HG03196 (cell line): ENCODE data around the gene TMEM132E.

Experiments used
- ATAC-seq: cut with Tn5 transposase; IDR thresholded peaks from one replicate; pipeline ENCODE4 v1.9.1; 2021; ENCODE audit not compliant: unreplicated experiment

Gene TMEM132E

GRCh38 chr17:34596920-34597319 lies 17.5 kb downstream of the TMEM132E start:
- no peak for ATAC-seq

GRCh38 chr17:34598161-34598776 lies 18.9 kb downstream of the TMEM132E start:
- ATAC-seq, result no peak

DNA sequence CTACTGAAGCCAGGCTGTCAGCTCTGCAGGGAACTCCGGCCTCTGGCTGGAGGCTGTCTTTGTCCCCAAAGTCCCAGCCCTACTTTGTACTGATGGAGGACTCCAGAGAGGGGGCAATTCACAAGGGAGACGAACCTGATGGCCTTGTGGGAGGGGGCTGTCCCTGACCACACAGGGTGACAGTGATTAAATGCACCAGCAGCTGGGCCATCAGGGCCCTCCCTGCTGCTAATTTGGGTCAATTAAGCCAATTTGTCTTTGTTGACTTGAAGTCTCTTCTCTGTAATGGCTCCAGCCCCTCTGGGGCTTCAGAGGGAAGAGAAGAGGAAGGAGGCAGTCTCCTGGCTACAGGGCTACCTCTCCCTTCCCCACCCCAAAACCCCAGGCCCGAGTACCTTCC lies 22.0 kb downstream of the TMEM132E start:
- no peak for ATAC-seq

- no peak for ATAC-seq
These were observed 24.6 kb downstream of the TMEM132E start for GRCh38 chr17:34603974-34604373.

- ATAC-seq, result no peak
These were observed 27.4 kb downstream of the TMEM132E start for GRCh38 chr17:34606763-34607162.

- ATAC-seq, result no peak
These were observed 28.5 kb downstream of the TMEM132E start for GRCh38 chr17:34607917-34608316.

DNA sequence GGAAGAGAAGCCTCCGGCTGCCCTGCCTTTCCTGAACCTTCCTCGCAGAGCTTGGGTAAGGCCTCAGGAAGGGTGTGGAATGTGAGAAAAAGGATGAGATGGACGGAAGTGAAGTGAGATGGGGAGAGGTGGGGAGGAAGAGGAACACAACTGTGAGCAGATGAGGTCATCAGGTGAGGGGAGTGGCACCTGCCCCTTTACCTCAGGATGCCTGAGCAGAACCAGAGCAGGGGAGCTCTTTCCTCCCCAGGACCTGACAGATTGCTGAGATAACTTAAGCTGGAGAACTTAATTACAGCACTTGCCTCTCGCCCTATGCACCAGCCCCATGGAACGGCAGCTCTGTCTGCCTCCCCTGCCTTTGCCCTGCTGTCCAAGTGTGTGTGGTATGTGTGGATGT lies 29.8 kb downstream of the TMEM132E start:
- ATAC-seq, result no peak

DNA sequence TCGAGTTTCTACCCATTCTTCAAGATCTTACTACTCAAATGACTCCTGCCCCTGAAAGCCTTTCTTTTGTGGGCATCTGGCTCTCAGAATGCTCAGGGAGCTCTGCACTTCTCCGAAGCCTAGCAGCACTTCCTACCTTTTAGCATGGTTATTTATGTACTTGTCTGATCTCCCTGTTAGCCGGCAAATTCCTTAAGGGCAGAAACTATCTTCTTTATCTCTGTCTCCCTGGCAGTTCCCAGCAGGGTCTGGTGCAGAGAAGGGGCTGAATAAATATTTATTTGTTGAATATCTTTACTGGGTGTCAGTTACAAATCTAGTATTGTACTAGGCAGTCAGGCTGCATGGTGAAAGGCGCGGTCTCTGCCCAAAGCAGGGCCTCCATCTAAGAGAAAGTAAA lies 30.7 kb downstream of the TMEM132E start:
- no peak for ATAC-seq

- no peak for ATAC-seq
These were observed 31.1 kb downstream of the TMEM132E start for GRCh38 chr17:34610506-34610905.

DNA sequence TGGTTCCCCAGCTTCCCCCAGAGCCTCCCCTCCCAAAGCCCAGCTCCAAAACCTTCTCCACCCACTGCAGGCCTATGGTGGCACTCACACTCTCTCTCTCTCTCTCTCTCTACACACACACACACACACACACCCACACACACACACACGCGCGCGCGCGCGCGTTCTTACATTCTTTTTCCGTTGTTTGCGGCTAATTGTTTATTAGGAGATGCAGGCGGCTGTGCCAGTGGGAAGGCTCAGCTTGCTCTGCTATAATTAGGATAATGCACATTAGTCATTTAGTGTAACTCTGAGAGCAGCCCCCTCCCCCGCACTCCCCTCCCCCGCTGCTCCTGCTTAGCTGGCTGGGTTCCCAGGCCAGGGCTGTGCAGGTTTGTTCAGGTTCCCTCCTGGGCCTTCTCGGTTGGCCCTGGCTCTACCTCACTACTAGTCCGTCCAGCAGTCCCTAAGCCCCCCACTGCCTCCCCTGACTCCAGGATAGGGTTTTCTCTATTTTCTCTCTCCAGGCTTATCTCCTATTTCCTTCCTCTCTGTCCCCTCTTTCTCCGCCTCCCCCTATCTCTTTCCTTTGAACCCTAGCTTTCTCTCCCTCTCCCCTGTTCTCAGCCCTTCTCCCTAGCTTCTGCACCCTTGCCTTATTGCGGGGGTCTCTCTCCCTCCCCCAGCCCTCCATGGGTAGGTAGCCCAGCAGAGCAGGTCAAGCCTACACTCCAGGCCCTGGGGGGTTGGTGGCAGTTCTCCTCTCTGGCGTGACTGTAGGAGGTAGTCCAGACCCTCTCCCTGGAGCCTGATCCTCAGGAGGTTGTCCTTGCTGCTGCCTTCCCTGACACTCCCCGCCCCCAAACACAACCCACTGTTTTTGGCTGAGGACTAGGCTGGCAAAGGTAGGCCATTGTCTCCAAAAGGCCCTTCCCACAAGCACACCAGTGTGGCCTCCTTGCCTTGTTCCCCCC lies 34.0 kb downstream of the TMEM132E start:
- ATAC-seq, result no peak

DNA sequence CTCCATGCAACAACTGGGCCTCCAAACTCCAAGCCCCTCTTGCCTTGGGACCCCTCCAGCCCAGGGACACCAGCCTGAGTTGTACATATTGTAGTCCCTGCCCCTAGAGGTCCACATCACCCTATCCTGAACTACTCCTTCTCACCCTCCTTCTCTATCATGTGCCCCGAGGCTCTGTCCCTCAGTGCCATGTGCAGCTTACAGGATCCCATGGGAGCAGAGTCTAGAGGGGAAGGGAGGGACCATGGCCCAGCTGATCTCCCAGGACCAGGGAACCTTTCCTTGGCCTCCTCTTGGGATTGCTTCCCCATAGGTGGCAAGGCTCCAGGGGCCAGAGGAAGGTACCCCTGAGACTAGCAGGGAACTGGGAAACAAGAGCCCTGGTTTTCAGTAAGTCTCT lies 35.3 kb downstream of the TMEM132E start:
- ATAC-seq, result no peak

- no peak for ATAC-seq
These were observed 35.9 kb downstream of the TMEM132E start for GRCh38 chr17:34615326-34615725.

GRCh38 chr17:34616148-34616547 lies 36.8 kb downstream of the TMEM132E start:
- no peak for ATAC-seq

- no peak for ATAC-seq
These were observed 38.0 kb downstream of the TMEM132E start for GRCh38 chr17:34617398-34617797.

DNA sequence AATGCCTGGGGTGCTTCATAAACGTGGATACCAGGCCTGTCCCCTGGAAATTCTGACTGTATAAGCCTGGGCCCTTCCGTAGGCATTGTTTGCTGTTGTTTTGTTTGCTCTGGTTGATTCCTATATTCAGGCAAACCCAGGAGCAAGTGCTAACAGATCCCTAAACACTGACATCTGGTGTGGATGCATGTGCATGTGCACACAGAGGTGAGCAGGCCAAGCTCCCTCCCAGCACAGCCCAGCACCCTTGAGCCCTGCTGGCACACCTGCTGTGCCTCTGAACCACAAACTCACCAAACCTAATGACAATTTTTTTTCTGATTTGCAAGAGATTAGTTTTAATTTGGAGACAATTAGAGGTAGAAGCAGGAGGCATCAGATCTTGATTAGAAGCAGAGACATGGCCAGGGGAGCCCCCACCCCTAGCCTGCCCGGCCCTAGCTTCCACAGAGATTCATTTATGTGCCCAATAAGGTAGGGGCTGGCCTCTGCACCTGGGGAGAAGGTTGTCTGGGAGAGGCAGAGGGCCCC lies 40.4 kb downstream of the TMEM132E start:
- no peak for ATAC-seq

GRCh38 chr17:34620458-34620857 lies 41.1 kb downstream of the TMEM132E start:
- ATAC-seq, result no peak

DNA sequence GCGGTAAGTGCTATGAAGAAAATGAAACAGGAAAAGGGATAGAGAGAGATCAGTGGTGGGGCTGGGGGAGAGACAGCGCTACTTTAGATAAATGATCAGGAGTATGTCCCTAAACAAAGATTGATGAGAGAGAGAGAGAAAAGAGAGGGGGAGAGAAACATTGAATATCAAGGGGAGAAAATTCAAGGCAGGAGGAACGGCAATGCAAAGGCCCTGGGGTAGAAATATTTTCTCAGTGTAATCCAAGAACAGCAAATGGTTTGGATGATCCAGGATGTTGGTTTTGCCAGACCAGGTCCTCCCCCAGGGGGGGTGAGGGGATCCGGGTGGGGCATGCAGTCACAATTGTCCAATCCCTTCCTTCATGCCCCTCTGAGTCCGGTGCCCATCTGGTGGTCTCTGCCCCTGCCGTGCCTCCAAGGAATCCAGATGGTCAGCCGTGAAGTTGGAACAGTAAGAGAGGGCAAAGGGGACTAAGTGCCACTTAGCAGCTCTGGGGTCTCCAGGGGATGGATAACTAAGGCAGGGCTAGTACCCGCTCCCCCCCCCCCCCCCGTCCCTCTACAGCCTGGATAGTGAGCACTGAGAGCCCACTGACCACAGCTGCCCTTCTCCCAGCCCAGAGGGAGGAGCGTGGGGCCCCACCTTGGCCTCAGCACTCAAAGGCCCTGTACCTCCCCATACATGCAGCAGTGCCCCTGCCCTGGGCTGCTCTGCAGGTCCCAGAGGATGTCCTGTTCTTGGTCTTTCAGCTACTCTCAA lies 43.7 kb downstream of the TMEM132E start:
- ATAC-seq, result no peak

- no peak for ATAC-seq
These were observed 44.7 kb downstream of the TMEM132E start for GRCh38 chr17:34623856-34624766.

DNA sequence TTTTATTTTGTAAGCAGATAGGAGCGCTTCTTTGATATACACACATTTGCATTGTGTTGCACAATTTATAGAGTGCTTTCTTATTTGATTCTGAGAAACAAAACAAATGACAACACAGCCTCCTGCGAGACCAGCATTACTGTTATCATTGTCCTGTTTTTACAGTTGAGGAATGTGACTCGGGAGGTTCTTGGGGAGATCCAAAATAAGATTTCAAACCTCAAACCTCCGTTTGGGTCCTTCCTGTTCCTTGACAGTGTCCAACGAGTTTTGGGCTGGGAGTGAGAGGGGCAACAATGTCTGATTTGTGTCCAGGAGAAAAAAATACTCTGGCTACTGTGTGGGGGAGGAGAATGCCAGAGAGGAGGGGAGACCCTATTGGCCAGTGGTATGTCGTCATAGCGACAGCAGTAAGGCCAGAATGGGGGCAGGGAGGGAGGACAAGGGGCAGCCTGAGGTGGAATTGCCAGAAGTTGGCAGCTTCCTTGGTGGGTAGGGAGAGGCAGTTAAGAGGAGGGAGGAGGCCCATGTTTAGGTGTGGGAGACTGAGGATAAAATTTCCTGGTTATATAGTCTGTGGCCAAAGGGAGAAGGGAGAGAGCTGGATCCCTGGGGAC lies 45.5 kb downstream of the TMEM132E start:
- ATAC-seq, result no peak

- ATAC-seq, result no peak
These were observed 46.8 kb downstream of the TMEM132E start for GRCh38 chr17:34626121-34626681.
